Activated CD4-positive, alpha-beta T cell treated with anti-CD3 and anti-CD28 coated beads, Interleukin-2, amount 50 U/mL, for 4 hours (primary cell): Measurements from ENCODE around the gene OR52I1.

Experiments used
- DNase-seq, 2 experiments: peaks; one replicate each; pipeline ENCODE4 v3.0.0-alpha.2; 2020

Gene OR52I1

GRCh38 chr11:4615856-4616444 is 22.1 kb downstream of the OR52I1 start:
- no peak for DNase-seq

- no peak for DNase-seq
These were observed 25.7 kb downstream of the OR52I1 start for GRCh38 chr11:4619514-4619913.

- DNase-seq: peak; percentile 14 to 21
These were observed 32.6 kb downstream of the OR52I1 start for GRCh38 chr11:4626207-4627099.

- no peak for DNase-seq
These were observed 42.3 kb downstream of the OR52I1 start for GRCh38 chr11:4636136-4636535.

GRCh38 chr11:4636962-4637661 is 43.3 kb downstream of the OR52I1 start, which contains the start of gene OR51D1:
Gene OR51D1 (plus strand): TSS chr11:4637477. CDS start chr11:4639791, 2,314 bp downstream.
- peak; percentile 55 to 57 for DNase-seq

- DNase-seq: no peak
These were observed 43.8 kb downstream of the OR52I1 start for GRCh38 chr11:4637662-4638047.

- DNase-seq: no peak
These were observed 46.1 kb downstream of the OR52I1 start for GRCh38 chr11:4639931-4640330.

- DNase-seq: no peak
These were observed 47.7 kb downstream of the OR52I1 start for GRCh38 chr11:4641501-4641900.

GRCh38 chr11:4642043-4642442 is 48.2 kb downstream of the OR52I1 start:
- no peak for DNase-seq

- no peak for DNase-seq
These were observed 49.2 kb downstream of the OR52I1 start for GRCh38 chr11:4643076-4643475.

GRCh38 chr11:4643682-4644081 is 49.8 kb downstream of the OR52I1 start, which contains the start of gene OR51E1:
Gene OR51E1 (plus strand): TSS chr11:4643982. CDS start chr11:4652527, 8,545 bp downstream.
- DNase-seq: no peak

GRCh38 chr11:4644233-4644632 is 50.4 kb downstream of the OR52I1 start:
- no peak for DNase-seq
